A549 (cell line): ENCODE data around the gene TENM3.

ENCODE experiments used
- BHLHE40 ChIP-seq: IDR thresholded peaks from 2 replicates; pipeline ENCODE4 v1.6.1; 2012; ENCODE audit warnings: low read depth, low read length, inconsistent platforms
- CBX8 ChIP-seq: fragments of 200-600 bp; sonication (generic); IDR thresholded peaks from 2 replicates; pipeline ENCODE4 v1.6.1; 2016
- CEBPB ChIP-seq, 2 experiments: fragments of >200 bp in 1 of 2; sonication (Bioruptor Twin) in 1 of 2; formaldehyde crosslinking in 1 of 2; IDR thresholded peaks; 2 replicates each; pipeline ENCODE4 v1.6.1; 2012 to 2016
- CHD4 ChIP-seq: fragments of 200-600 bp; sonication (generic); IDR thresholded peaks from 2 replicates; pipeline ENCODE4 v1.6.1; 2016; ENCODE audit warnings: antibody characterized with exemption, mild to moderate bottlenecking, borderline replicate concordance
- EP300 ChIP-seq, 2 experiments: fragments of >200 bp; sonication (Bioruptor Twin); formaldehyde crosslinking; IDR thresholded peaks; 2 replicates in 1 of 2; 3 replicates in 1 of 2; pipeline ENCODE4 v1.6.1; 2016 to 2017
- KDM1A ChIP-seq: fragments of 200-600 bp; sonication (generic); IDR thresholded peaks from 2 replicates; pipeline ENCODE4 v1.6.1; 2016; ENCODE audit warnings: low read depth, mild to moderate bottlenecking
- NFE2L2 ChIP-seq: fragments of 150-350 bp; conservative IDR thresholded peaks from 2 replicates; pipeline ENCODE4 v1.6.1; 2014; ENCODE audit warnings: low read length
- POLR2A ChIP-seq: IDR thresholded peaks from 2 replicates; pipeline ENCODE4 v1.6.1; 2012; ENCODE audit warnings: mild to moderate bottlenecking, low read length
- RAD21 ChIP-seq, 2 experiments: fragments of >200 bp in 1 of 2; sonication (Bioruptor Twin) in 1 of 2; formaldehyde crosslinking in 1 of 2; IDR thresholded peaks in 1 of 2; conservative IDR thresholded peaks in 1 of 2; 2 replicates in 1 of 2; 3 replicates in 1 of 2; pipeline ENCODE4 v1.6.1; 2012 to 2018; ENCODE audit warnings: inconsistent platforms in 1 of 2
- RFX5 ChIP-seq: fragments of 450-650 bp; IDR thresholded peaks from 2 replicates; pipeline ENCODE4 v1.7.1; 2014; ENCODE audit warnings: antibody characterized with exemption, mild to moderate bottlenecking, moderate library complexity
- SMC3 ChIP-seq: fragments of >200 bp; sonication (Bioruptor Twin); formaldehyde crosslinking; IDR thresholded peaks from 3 replicates; pipeline ENCODE4 v1.6.1; 2018; ENCODE audit warnings: inconsistent platforms
- TF ChIP-seq, protein P1 (sequence below): fragments of >200 bp; sonication (Bioruptor Twin); formaldehyde crosslinking; IDR thresholded peaks from 3 replicates; pipeline ENCODE4 v1.5.1; 2016
- TF ChIP-seq, protein P2 (sequence below): IDR thresholded peaks from 2 replicates; pipeline ENCODE4 v1.6.1; 2012

DNA sequence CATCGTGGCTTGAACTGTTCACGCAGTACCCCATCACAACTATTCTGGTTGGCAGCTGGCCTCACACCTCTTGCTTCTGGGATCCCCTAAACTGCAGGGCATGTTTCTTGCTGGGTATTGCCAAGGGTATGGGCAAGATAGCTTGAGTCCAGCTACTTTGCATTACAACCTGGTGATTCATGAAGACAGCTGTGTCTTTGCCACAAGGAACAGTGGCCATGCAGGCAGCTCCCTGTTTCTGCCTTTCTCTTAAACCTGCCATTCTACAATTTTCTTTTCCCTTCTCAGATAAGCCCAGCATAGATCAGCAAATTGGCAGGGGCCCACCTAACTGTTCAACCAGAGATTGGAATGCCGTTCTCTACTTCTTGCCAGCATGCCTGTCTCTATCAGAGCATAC is 42.8 kb downstream of the TENM3 start:
- TF ChIP-seq, protein P1, sequence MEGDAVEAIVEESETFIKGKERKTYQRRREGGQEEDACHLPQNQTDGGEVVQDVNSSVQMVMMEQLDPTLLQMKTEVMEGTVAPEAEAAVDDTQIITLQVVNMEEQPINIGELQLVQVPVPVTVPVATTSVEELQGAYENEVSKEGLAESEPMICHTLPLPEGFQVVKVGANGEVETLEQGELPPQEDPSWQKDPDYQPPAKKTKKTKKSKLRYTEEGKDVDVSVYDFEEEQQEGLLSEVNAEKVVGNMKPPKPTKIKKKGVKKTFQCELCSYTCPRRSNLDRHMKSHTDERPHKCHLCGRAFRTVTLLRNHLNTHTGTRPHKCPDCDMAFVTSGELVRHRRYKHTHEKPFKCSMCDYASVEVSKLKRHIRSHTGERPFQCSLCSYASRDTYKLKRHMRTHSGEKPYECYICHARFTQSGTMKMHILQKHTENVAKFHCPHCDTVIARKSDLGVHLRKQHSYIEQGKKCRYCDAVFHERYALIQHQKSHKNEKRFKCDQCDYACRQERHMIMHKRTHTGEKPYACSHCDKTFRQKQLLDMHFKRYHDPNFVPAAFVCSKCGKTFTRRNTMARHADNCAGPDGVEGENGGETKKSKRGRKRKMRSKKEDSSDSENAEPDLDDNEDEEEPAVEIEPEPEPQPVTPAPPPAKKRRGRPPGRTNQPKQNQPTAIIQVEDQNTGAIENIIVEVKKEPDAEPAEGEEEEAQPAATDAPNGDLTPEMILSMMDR, result no peak
- TF ChIP-seq RFX5 (no peak), CEBPB (IDR thresholded peaks at IDR 0.05) (no peak), SMC3 (no peak), POLR2A (no peak), NFE2L2 (no peak), CBX8 (no peak), RAD21 (conservative IDR thresholded peaks at IDR 0.05 in 1 of 2, IDR thresholded peaks at IDR 0.05 in 1 of 2) (no peak), KDM1A (no peak), EP300 (IDR thresholded peaks at IDR 0.05) (no peak), CHD4 (no peak), BHLHE40 (no peak)
- TF ChIP-seq, protein P2, sequence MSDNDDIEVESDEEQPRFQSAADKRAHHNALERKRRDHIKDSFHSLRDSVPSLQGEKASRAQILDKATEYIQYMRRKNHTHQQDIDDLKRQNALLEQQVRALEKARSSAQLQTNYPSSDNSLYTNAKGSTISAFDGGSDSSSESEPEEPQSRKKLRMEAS, result no peak
